GM21381 (cell line): ENCODE results near the gene NTRK2.
"Not testable (repeated sequence)": the region's sequence is repeated elsewhere in the genome, so short reads cannot be mapped to it uniquely, and the experiment has no call there.

ENCODE experiments used
- ATAC-seq: cut with Tn5 transposase; IDR thresholded peaks from one replicate; pipeline ENCODE4 v1.9.1; 2021; ENCODE audit warnings: mild to moderate bottlenecking, moderate library complexity; ENCODE audit not compliant: unreplicated experiment

NTRK2 gene

GRCh38 chr9:84874596-84874995 lies 205.1 kb downstream of the NTRK2 start:
- no peak for ATAC-seq

- ATAC-seq, result no peak
These were observed 205.7 kb downstream of the NTRK2 start for GRCh38 chr9:84875193-84875592.

- ATAC-seq, result no peak
These were observed 210.1 kb downstream of the NTRK2 start for GRCh38 chr9:84879631-84880030.

- no peak for ATAC-seq
These were observed 211.3 kb downstream of the NTRK2 start for GRCh38 chr9:84880835-84881234.

GRCh38 chr9:84886866-84887265 lies 217.3 kb downstream of the NTRK2 start:
- no peak for ATAC-seq

GRCh38 chr9:84891924-84892323 lies 222.4 kb downstream of the NTRK2 start:
- no peak for ATAC-seq

- ATAC-seq, result no peak
These were observed 224.0 kb downstream of the NTRK2 start for GRCh38 chr9:84893419-84894128.

- no peak for ATAC-seq
These were observed 225.3 kb downstream of the NTRK2 start for GRCh38 chr9:84894859-84895258.

- ATAC-seq, result no peak
These were observed 228.0 kb downstream of the NTRK2 start for GRCh38 chr9:84897362-84898094.

- no peak for ATAC-seq
These were observed 228.7 kb downstream of the NTRK2 start for GRCh38 chr9:84898188-84898587.

GRCh38 chr9:84898618-84899017 lies 229.1 kb downstream of the NTRK2 start:
- ATAC-seq, result not testable (repeated sequence)

- ATAC-seq, result no peak
These were observed 229.8 kb downstream of the NTRK2 start for GRCh38 chr9:84899326-84899725.

GRCh38 chr9:84900421-84900820 lies 230.9 kb downstream of the NTRK2 start:
- ATAC-seq, result no peak

GRCh38 chr9:84903963-84904362 lies 234.4 kb downstream of the NTRK2 start:
- ATAC-seq, result no peak

- no peak for ATAC-seq
These were observed 247.2 kb downstream of the NTRK2 start for GRCh38 chr9:84916769-84917168.

GRCh38 chr9:84917366-84918070 lies 248.0 kb downstream of the NTRK2 start:
- no peak for ATAC-seq

- no peak for ATAC-seq
These were observed 249.9 kb downstream of the NTRK2 start for GRCh38 chr9:84919440-84919839.

- no peak for ATAC-seq
These were observed 251.6 kb downstream of the NTRK2 start for GRCh38 chr9:84921175-84921574.

- ATAC-seq, result no peak
These were observed 252.5 kb downstream of the NTRK2 start for GRCh38 chr9:84922051-84922450.

GRCh38 chr9:84924266-84924665 lies 254.7 kb downstream of the NTRK2 start:
- ATAC-seq, result no peak

- no peak for ATAC-seq
These were observed 255.8 kb downstream of the NTRK2 start for GRCh38 chr9:84925225-84925872.
